DLD1 (cell line): ENCODE results near the gene OXSM.

ENCODE experiments used
- in situ Hi-C: cut with HindIII; loops from 2 replicates; pipeline ENCODE4 v1.10.0; 2017; ENCODE audit warnings: low sequenced_read_pairs

OXSM gene

GRCh38 chr3:25789596-25790556 is at the start of gene OXSM:
Gene OXSM (plus strand): TSS chr3:25790090. CDS start chr3:25791021, 931 bp downstream.
- in situ Hi-C loops: no loop called here

- in situ Hi-C loops: no loop called here
These were observed 45.4 kb upstream of the OXSM start for GRCh38 chr3:25744470-25744869.

DNA sequence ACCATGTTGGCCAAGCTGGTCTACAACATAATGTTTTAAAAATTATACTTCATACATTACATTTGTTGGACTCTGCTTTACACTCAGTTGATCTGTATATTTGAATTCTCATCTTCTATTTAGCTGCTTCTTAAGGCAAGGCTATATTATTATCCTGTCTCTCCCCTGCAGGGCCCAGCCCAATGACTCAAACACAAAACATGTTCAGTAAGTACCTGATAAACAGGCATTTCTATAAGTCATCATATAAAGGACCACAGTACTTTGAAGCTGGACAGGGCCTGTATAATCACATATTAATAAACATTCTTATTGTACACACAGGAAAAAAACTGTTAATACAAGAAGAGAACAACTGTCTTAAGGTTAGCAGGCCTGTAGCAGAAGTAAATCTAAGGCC is 42.9 kb upstream of the OXSM start:
- in situ Hi-C loops: no loop called here

- in situ Hi-C loops: no loop called here
These were observed 41.7 kb upstream of the OXSM start for GRCh38 chr3:25748189-25748588.

DNA sequence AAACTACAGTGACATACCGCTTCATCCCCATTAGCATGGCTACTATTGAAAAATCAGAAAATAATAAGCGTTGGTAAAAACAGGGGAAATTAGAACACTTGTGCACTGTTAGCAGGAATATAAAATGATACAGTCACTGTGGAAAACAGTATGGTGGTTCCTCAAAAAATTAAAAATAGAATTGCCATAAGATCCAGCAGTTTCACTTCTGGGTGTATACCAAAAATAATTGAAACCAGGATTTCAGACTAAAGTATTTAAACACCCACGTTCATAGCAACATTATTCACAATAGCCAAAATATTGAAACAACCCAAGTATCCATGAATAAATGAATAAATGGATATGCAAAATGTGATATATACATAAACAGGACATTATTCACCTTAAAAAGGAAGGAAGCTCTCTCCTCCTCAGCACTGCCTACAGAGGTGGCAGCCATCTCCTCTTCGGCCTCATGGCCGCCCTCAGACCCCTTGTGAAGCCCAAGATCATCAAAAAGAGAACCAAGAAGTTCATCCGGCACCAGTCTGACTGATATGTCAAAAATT is 40.8 kb upstream of the OXSM start:
- in situ Hi-C loops: no loop called here

DNA sequence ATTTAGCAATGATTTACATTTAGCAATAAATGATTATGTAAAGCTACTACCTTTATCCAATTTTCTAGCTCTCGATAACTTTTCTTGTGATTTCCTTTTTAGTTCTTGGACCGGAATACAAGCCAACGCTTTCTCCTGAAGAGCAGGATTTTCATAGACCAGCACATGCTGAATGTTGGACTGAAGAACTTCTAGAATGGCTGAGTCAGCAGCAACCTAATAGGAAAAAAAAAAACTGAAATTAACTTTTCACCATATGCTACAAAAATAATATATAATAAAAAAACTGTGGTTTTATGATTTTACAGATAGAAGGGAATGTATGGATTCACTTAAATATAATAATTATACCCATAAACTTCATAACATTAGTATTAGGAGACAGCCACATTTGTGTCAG is 38.8 kb upstream of the OXSM start:
- in situ Hi-C loops: no loop called here

GRCh38 chr3:25751725-25752124 is 38.2 kb upstream of the OXSM start:
- in situ Hi-C loops: no loop called here

GRCh38 chr3:25768851-25769250 is 21.0 kb upstream of the OXSM start:
- in situ Hi-C loops: no loop called here

- in situ Hi-C loops: no loop called here
These were observed 14.0 kb upstream of the OXSM start for GRCh38 chr3:25775936-25776335.

GRCh38 chr3:25780618-25781017 is 9.3 kb upstream of the OXSM start:
- in situ Hi-C loops: no loop called here

GRCh38 chr3:25781145-25781757 is 8.6 kb upstream of the OXSM start:
- in situ Hi-C loops: no loop called here

DNA sequence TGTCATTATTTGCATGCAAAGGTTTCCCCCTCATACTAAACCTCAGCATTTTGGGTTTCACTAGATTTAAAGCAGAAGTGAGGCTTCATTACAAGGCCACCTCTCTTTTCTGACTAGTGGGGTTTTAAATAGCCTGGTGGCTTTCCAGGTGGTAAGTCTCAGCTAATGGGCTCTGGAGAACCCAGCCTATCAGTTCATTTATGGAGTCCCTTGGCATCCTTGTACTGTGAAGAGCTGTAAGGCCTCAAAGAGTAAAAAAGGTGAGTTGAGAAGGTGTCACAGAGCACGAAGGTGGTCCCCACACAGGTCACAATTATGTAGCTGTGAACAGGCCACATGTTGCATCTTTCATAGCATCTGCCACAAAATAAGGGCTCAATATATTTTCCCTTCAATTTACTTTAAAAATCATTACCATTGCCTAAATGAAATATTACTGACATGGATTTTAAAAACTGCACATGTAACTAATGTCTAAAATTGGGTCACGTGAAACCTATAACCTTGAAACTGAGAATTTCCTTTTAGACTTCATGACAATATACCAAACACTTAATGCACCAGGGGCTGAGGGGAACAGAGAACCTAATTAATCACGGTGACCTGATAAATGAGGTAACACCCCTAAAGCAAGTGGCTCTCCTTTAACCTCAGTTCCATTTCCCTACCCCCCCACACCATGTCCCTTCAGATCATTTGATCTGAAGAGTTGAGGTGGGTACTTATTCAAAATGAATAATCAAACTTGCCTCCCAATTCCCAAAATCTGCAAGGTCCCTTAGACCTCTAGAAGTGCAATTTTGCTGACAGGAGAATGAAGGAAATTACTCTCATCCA is 7.9 kb upstream of the OXSM start:
- in situ Hi-C loops: no loop called here

DNA sequence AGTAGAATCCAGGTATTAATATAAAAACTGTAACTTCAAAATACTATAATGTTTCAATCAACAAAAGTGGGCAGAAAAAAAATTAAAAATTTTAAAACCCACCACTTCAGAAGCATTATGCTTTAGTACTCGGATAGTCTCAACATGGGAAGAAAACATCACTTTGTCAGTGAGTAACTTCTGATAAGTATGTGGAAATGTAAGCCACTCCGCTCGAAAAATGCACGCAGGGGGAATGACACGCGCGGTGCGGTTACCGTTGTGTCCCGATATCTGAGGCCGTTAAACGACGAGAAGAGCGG is 7.3 kb upstream of the OXSM start:
- in situ Hi-C loops: no loop called here

- in situ Hi-C loops: no loop called here
These were observed 6.8 kb upstream of the OXSM start, which contains the start of gene NGLY1 for GRCh38 chr3:25782938-25783660. Gene NGLY1 (minus strand): TSS chr3:25783443. CDS start chr3:25783390, 53 bp downstream.

GRCh38 chr3:25783661-25784512 is 6.0 kb upstream of the OXSM start:
- in situ Hi-C loops: no loop called here

- in situ Hi-C loops: no loop called here
These were observed 4.9 kb upstream of the OXSM start for GRCh38 chr3:25784971-25785370.

GRCh38 chr3:25785826-25786225 is 4.1 kb upstream of the OXSM start:
- in situ Hi-C loops: no loop called here

DNA sequence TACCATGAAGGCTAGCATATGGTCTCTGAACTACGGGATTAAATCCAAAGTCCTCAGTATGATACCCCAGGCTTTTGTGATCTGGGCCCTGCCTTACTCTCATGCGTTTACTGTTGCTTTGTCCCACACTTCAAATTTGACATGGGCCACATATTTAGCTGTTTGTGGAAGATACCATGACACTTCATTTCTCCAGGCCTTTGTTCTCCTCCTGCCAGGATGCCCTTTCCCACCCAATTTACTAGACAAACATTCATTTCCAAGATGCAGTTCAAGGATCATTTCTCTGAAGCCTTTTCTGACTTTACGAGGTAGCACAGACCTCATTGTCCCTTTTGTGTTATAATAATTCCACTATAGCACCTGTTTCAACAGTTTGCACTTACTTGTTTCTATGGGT is 2.2 kb upstream of the OXSM start:
- in situ Hi-C loops: no loop called here

DNA sequence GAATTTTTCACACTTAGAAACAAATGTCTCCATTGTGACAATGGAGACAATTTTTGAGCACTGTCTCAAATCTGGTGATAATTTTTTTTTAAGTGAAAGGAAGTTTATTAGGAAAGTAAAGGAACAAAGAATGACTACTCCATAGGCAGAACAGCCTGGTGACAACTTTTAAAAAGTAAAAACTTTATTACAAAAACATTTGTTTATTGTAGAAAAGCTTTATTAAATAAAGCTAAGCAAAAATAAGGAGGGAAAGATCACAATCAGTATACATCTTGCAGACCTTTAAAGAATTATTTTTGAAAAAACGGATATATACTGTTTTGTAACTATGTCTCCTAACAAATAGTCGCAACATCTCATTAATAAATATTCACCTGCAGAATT is 688 bp upstream of the OXSM start:
- in situ Hi-C loops: no loop called here

DNA sequence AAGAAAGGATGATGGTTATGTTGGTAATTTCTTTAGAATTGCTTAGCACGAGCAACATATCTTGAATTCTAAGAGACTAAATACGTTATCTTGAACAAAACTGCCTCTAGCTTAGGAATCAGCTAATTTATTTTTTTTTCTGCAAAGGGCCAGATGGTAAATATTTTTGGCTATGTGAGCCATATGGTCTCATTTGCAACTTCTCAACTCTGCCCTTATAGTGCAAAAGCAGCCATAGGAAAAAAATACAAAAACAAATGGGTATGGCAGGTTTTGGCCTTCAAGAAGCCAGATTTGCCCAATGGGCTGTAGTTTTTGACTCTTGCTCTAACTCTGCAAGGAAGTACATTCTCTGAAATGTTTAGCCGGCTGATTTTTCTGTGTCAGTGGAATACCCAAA is 11.9 kb downstream of the OXSM start:
- in situ Hi-C loops: no loop called here
